Neural cell (in vitro differentiated cells): ENCODE results near the gene RBBP8NL. TPM values are rescaled to one million over a fixed set of nuclear protein-coding genes. Genes with fewer than 3 reads are reported as not detected.
"Not testable (repeated sequence)": the region's sequence is repeated elsewhere in the genome, so short reads cannot be mapped to it uniquely, and the experiment has no call there.

ENCODE experiments used
- H2AFZ ChIP-seq: fragments of 200-600, 300-800 bp; sonication (generic), shearing (Covaris generic); 2 replicates; pipeline ENCODE4 v1.6.0; 2014; ENCODE audit warnings: low read depth, mild to moderate bottlenecking, antibody characterized with exemption, low read length, moderate library complexity
- H3F3A ChIP-seq: fragments of 200-600 bp; shearing (Covaris generic); 2 replicates; pipeline ENCODE4 v1.6.1; 2016; ENCODE audit warnings: mild to moderate bottlenecking, moderate library complexity, mixed read lengths, antibody characterized with exemption, low read length; ENCODE audit not compliant: insufficient read depth, poor library complexity, severe bottlenecking
- H3K27ac ChIP-seq: fragments of 200-600, 300-800 bp; sonication (generic), shearing (Covaris generic); 2 replicates; pipeline ENCODE4 v1.5.1; 2014; ENCODE audit warnings: mild to moderate bottlenecking, low read length, moderate library complexity
- H3K27me3 ChIP-seq: fragments of 300-800, 200-600 bp; sonication (generic), shearing (Covaris generic); 2 replicates; pipeline ENCODE4 v1.6.0; 2014; ENCODE audit warnings: mild to moderate bottlenecking, low read depth, low read length, moderate library complexity; ENCODE audit not compliant: insufficient read depth
- H3K36me3 ChIP-seq: fragments of 300-800, 200-600 bp; sonication (generic), shearing (Covaris generic); 2 replicates; pipeline ENCODE4 v1.5.1; 2014; ENCODE audit warnings: mild to moderate bottlenecking, antibody characterized with exemption, low read length, moderate library complexity; ENCODE audit not compliant: insufficient read depth
- H3K4me2 ChIP-seq: fragments of 300-800, 200-600 bp; sonication (generic), shearing (Covaris generic); 2 replicates; pipeline ENCODE4 v1.6.0; 2014; ENCODE audit warnings: mild to moderate bottlenecking, low read length
- H3K4me3 ChIP-seq: fragments of 300-800, 200-600 bp; sonication (generic), shearing (Covaris generic); 2 replicates; pipeline ENCODE4 v1.5.1; 2014; ENCODE audit warnings: mild to moderate bottlenecking, low read length, moderate library complexity
- H3K79me2 ChIP-seq: fragments of 200-600 bp; shearing (Covaris generic); replicated peaks from 2 replicates; pipeline ENCODE4 v1.6.0; 2014; ENCODE audit warnings: mild to moderate bottlenecking, low read length, moderate library complexity; ENCODE audit not compliant: insufficient read depth
- H3K9ac ChIP-seq: fragments of 300-800, 200-600 bp; sonication (generic), shearing (Covaris generic); 2 replicates; pipeline ENCODE4 v1.6.1; 2016; ENCODE audit warnings: mild to moderate bottlenecking, low read length, mixed read lengths
- H3K9me2 ChIP-seq: fragments of 200-600 bp; shearing (Covaris generic); 2 replicates; pipeline ENCODE4 v1.6.1; 2016; ENCODE audit warnings: mild to moderate bottlenecking, low read length, mixed read lengths; ENCODE audit not compliant: insufficient read depth
- H3K9me3 ChIP-seq: fragments of 200-600, 300-800 bp; sonication (generic), shearing (Covaris generic); 2 replicates; pipeline ENCODE4 v1.6.1; 2016; ENCODE audit warnings: mild to moderate bottlenecking, mixed run types, low read length, moderate library complexity, mixed read lengths
- H4K20me1 ChIP-seq: fragments of 200-600 bp; shearing (Covaris generic); 2 replicates; pipeline ENCODE4 v1.6.1; 2016; ENCODE audit warnings: mild to moderate bottlenecking, mixed run types; ENCODE audit not compliant: insufficient read depth
- CTCF ChIP-seq: fragments of 450-650 bp; IDR thresholded peaks from 2 replicates; pipeline ENCODE4 v1.5.1; 2014; ENCODE audit warnings: antibody characterized with exemption, mild to moderate bottlenecking, moderate library complexity; ENCODE audit not compliant: poor library complexity, severe bottlenecking
- EP300 ChIP-seq: fragments of 450-650 bp; conservative IDR thresholded peaks from 2 replicates; pipeline ENCODE4 v1.6.1; 2014; ENCODE audit warnings: antibody characterized with exemption, mild to moderate bottlenecking, moderate library complexity; ENCODE audit not compliant: poor library complexity, severe bottlenecking
- EZH2 ChIP-seq: fragments of 200-600, 300-800 bp; shearing (Covaris generic), sonication (generic); IDR thresholded peaks from 2 replicates; pipeline ENCODE4 v1.6.1; 2014; ENCODE audit warnings: antibody characterized with exemption, low read length, borderline replicate concordance, mild to moderate bottlenecking; ENCODE audit not compliant: insufficient read depth, poor library complexity, severe bottlenecking
- MXI1 ChIP-seq: fragments of 450-650 bp; conservative IDR thresholded peaks from 2 replicates; pipeline ENCODE4 v1.6.1; 2014; ENCODE audit warnings: antibody characterized with exemption, mild to moderate bottlenecking; ENCODE audit not compliant: poor library complexity, severe bottlenecking
- POLR2AphosphoS5 ChIP-seq: IDR thresholded peaks from 2 replicates; pipeline ENCODE4 v1.6.1; 2012
- RAD21 ChIP-seq: fragments of 450-650 bp; conservative IDR thresholded peaks from 2 replicates; pipeline ENCODE4 v1.6.1; 2014; ENCODE audit warnings: antibody characterized with exemption, mild to moderate bottlenecking, moderate library complexity
- REST ChIP-seq: IDR thresholded peaks from 2 replicates; pipeline ENCODE4 v1.6.1; 2012; ENCODE audit warnings: borderline replicate concordance
- SMC3 ChIP-seq: fragments of 450-650 bp; conservative IDR thresholded peaks from 2 replicates; pipeline ENCODE4 v1.6.1; 2014; ENCODE audit warnings: antibody characterized with exemption, mild to moderate bottlenecking, moderate library complexity; ENCODE audit not compliant: poor library complexity
- TAF1 ChIP-seq: IDR thresholded peaks from 2 replicates; pipeline ENCODE4 v1.6.1; 2012; ENCODE audit warnings: low read depth
- polyA plus RNA-seq: library from polyadenylated mRNA; depleted of rRNA; stranded (reverse); fragments of >200 nt; gene quantifications from 2 replicates; pipeline ENCODE4 v1.2.3, GENCODE V29; 2014

Gene RBBP8NL
- polyA plus RNA-seq, 1 donor from 2014 or later: not detected

GRCh38 chr20:62426699-62427131, 624 bp downstream of the RBBP8NL start:
- H3K4me3 ChIP-seq: no peak overlapping the region
- no peaks in the 10 kb centered on the region for H3K9me3 ChIP-seq
- H3K27ac ChIP-seq: no peak overlapping the region
- H4K20me1 ChIP-seq: no peaks in the 10 kb centered on the region
- H3K27me3 ChIP-seq: no peaks in the 10 kb centered on the region
- TF ChIP-seq REST (no peak), CTCF (no peak), SMC3 (no peak), EP300 (no peak), RAD21 (no peak), EZH2 (no peak), MXI1 (no peak), TAF1 (no peak), POLR2AphosphoS5 (no peak)
- H3K36me3 ChIP-seq: no peaks in the 10 kb centered on the region
- H3K4me2 ChIP-seq: no peak overlapping the region
- H3K9ac ChIP-seq: no peak overlapping the region
- no peaks in the 10 kb centered on the region for H3F3A ChIP-seq
- H2AFZ ChIP-seq: no peak overlapping the region
- H3K79me2 ChIP-seq: no peaks in the 10 kb centered on the region
- no peaks in the 10 kb centered on the region for H3K9me2 ChIP-seq

- H3K9me3 ChIP-seq, H3K79me2 ChIP-seq, H3K9me2 ChIP-seq, H3K4me3 ChIP-seq, H3K9ac ChIP-seq, H3F3A ChIP-seq, H3K36me3 ChIP-seq, H3K27me3 ChIP-seq, H2AFZ ChIP-seq, H3K27ac ChIP-seq, H3K4me2 ChIP-seq, H4K20me1 ChIP-seq: not testable (repeated sequence)
These were observed 1.3 kb downstream of the RBBP8NL start for GRCh38 chr20:62426059-62426348.

- no peak overlapping the region for H2AFZ ChIP-seq
These were observed 1.9 kb downstream of the RBBP8NL start for GRCh38 chr20:62425281-62426058.

More at GRCh38 chr20:62425281-62426058, 1.9 kb downstream of the RBBP8NL start:
- no peak overlapping the region for H3K4me2 ChIP-seq
- no peak overlapping the region for H3K4me3 ChIP-seq
- TF ChIP-seq CTCF (no peak), TAF1 (no peak), EZH2 (no peak), RAD21 (no peak)
- no peak overlapping the region for H3K9ac ChIP-seq
- H3K27ac ChIP-seq: no peak overlapping the region
- no peaks in the 10 kb centered on the region for H4K20me1 ChIP-seq
- H3K79me2 ChIP-seq: no peaks in the 10 kb centered on the region
- no peaks in the 10 kb centered on the region for H3K9me3 ChIP-seq
- no peaks in the 10 kb centered on the region for H3K27me3 ChIP-seq
- H3F3A ChIP-seq: no peaks in the 10 kb centered on the region
- H3K9me2 ChIP-seq: no peaks in the 10 kb centered on the region
- H3K36me3 ChIP-seq: no peaks in the 10 kb centered on the region
